GM23338 (cell line): Measurements from ENCODE around the gene MACROD1.

Experiments
- CREB1 ChIP-seq: fragments of 250-450 bp; sonication (Bioruptor Pico); IDR thresholded peaks from 2 replicates; pipeline ENCODE4 v1.5.0; 2020; ENCODE audit warnings: low read depth, mild to moderate bottlenecking, moderate library complexity
- CTCF ChIP-seq, 2 experiments: fragments of 200-600 bp in 1 of 2; sonication (generic) in 1 of 2; conservative IDR thresholded peaks; 2 replicates each; pipeline versions ENCODE4 v1.5.1 to v1.6.1; 2016 to 2017; ENCODE audit warnings: antibody characterized with exemption in 2 of 2, low read depth in 2 of 2, mild to moderate bottlenecking in 2 of 2, moderate library complexity in 1 of 2
- ETS1 ChIP-seq: IDR thresholded peaks from 2 replicates; pipeline ENCODE4 v1.6.1; 2016; ENCODE audit warnings: antibody characterized with exemption
- EZH2 ChIP-seq: fragments of 200-600 bp; sonication (generic); IDR thresholded peaks from one replicate; pipeline ENCODE4 v1.8.0; 2017; ENCODE audit warnings: antibody characterized with exemption, mild to moderate bottlenecking, low read depth; ENCODE audit not compliant: unreplicated experiment
- EZH2phosphoT487 ChIP-seq: fragments of 200-600 bp; sonication (generic); IDR thresholded peaks from one replicate; pipeline ENCODE4 v1.8.1; 2018; ENCODE audit warnings: antibody characterized with exemption; ENCODE audit not compliant: unreplicated experiment
- JUNB ChIP-seq: IDR thresholded peaks from one replicate; pipeline ENCODE4 v1.6.1; 2016; ENCODE audit warnings: antibody characterized with exemption; ENCODE audit not compliant: unreplicated experiment
- NANOG ChIP-seq: IDR thresholded peaks from 2 replicates; pipeline ENCODE4 v1.6.1; 2016; ENCODE audit warnings: antibody characterized with exemption, borderline replicate concordance
- POLR2AphosphoS5 ChIP-seq: IDR thresholded peaks from 2 replicates; pipeline ENCODE4 v1.6.1; 2016; ENCODE audit warnings: antibody characterized with exemption, low read depth
- REST ChIP-seq: IDR thresholded peaks from one replicate; pipeline ENCODE4 v1.6.1; 2018; ENCODE audit warnings: antibody characterized with exemption; ENCODE audit not compliant: unreplicated experiment
- STAT1 ChIP-seq: IDR thresholded peaks from one replicate; pipeline ENCODE4 v1.6.1; 2016; ENCODE audit warnings: antibody characterized with exemption; ENCODE audit not compliant: unreplicated experiment
- ZNF114 ChIP-seq: fragments of 250-450 bp; sonication (Bioruptor Pico); IDR thresholded peaks from 2 replicates; pipeline ENCODE4 v1.5.0; 2020; ENCODE audit warnings: mild to moderate bottlenecking, moderate library complexity
- ZNF331 ChIP-seq: fragments of 250-450 bp; sonication (Bioruptor Pico); IDR thresholded peaks from 2 replicates; pipeline ENCODE4 v1.5.0; 2020; ENCODE audit warnings: low read depth, mild to moderate bottlenecking, moderate library complexity

DNA sequence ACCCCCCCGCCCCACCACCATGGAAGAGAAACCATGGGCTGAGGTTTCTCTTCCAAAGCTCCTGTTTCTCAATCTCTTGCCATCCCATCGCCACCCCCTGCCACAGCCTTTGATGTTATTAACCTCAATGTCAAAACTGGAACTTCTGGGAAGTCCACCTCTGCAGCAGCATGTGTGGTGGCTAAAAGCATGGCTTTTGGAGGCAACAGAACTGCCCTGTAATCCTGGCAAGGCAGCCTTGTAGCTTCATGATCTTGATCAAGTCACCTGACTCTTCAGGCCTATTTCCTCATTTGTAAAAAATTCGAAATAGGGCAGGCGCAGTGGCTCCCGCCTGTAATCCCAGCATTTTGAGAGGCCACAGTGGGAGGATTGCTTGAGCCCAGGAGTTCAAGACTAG lies 195.0 kb downstream of the MACROD1 start:
- no peak for TF ChIP-seq CTCF (conservative IDR thresholded peaks at IDR 0.05; ENCODE audit: low read depth in 2 of 2)
- TF ChIP-seq EZH2: no peak
- TF ChIP-seq EZH2phosphoT487: no peak
- TF ChIP-seq CREB1 (CRISPR knock-in tag): no peak
- TF ChIP-seq JUNB: no peak
- no peak for TF ChIP-seq REST
- TF ChIP-seq POLR2AphosphoS5: no peak
- TF ChIP-seq STAT1: no peak
- no peak for TF ChIP-seq ZNF114 (CRISPR knock-in tag)
- TF ChIP-seq ETS1: no peak
- TF ChIP-seq NANOG: no peak
- TF ChIP-seq ZNF331: no peak
